Choroid plexus epithelial cell (primary cell): ENCODE measurements around the gene PDLIM1.
A peak's percentile ranks its signal among the peaks of the same experiment; 100 is the strongest.

ENCODE experiments used
- DNase-seq: peaks from one replicate; pipeline ENCODE4 v3.0.0-alpha.2; 2010; ENCODE audit warnings: low read depth
- H3K4me3 ChIP-seq: 2 replicates; pipeline ENCODE4 v1.5.1; 2011; ENCODE audit warnings: low read depth, mild to moderate bottlenecking, control low read depth, low read length, moderate library complexity
- CTCF ChIP-seq: conservative IDR thresholded peaks from 2 replicates; pipeline ENCODE4 v1.5.1; 2011; ENCODE audit warnings: low read depth, mild to moderate bottlenecking, control low read depth, inconsistent platforms, low read length, moderate library complexity

Gene PDLIM1

GRCh38 chr10:95289921-95290421, 832 bp downstream of the PDLIM1 start:
- no peak for TF ChIP-seq CTCF
- no peak for DNase-seq
- peak overlapping the region; percentile 95 for H3K4me3 ChIP-seq

DNA sequence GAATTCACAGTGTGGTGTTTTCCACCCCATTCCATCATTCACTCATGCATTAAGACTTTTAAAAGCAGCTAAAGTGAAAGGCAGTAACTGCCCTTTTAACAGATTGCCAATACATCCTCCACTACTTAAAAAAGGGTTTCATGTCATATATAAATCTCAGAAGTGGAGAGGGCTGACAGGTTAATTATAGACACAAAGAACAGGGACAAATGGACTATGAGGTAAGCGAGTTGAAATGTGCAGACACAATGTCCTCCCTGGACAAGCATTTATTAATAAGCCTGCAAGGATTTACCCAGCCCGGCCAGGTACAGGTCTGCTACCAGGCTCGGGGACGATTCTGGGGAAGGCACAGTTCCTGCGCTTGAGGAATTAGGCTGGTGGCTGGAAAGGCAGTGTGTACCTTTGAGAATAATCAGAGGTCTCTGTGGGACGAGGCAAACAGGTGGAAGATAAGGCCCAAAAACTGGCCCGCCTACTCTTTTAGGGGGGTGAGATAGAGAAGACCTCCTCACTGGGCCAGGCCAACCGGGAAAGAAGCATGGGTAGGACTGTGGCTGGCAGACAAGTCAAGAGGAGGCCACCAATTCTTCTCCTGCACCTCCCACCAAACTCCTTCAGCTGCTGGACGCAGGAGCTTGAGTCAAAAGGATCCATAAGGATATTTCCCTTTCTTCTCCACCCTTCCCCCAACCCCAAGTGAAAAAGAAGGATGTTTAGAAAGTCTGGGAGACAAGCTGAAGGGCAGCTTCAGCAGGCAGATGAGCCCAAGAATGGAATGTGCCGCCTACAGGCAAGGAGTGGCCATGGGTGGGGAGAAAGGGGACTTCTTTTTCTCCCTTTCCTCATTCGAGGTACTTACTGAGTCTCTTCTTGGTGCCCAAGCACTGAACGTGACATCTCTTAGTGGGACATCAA, 1.5 kb downstream of the PDLIM1 start:
- H3K4me3 ChIP-seq: peak overlapping the region; percentile 95
- TF ChIP-seq CTCF: peak; percentile 46
- peak; percentile 45 for DNase-seq

GRCh38 chr10:95288303-95288702, 2.5 kb downstream of the PDLIM1 start:
- H3K4me3 ChIP-seq: peak overlapping the region; percentile 95
- TF ChIP-seq CTCF: no peak
- no peak for DNase-seq

- DNase-seq: no peak
- no peak overlapping the region for H3K4me3 ChIP-seq
- no peak for TF ChIP-seq CTCF
Observed at GRCh38 chr10:95287281-95287680, 3.5 kb downstream of the PDLIM1 start.

GRCh38 chr10:95286707-95287106, 4.1 kb downstream of the PDLIM1 start:
- no peak for DNase-seq
- TF ChIP-seq CTCF: no peak
- no peak overlapping the region for H3K4me3 ChIP-seq

- TF ChIP-seq CTCF: no peak
- H3K4me3 ChIP-seq: no peak overlapping the region
- no peak for DNase-seq
Observed at GRCh38 chr10:95285556-95285955, 5.2 kb downstream of the PDLIM1 start.

GRCh38 chr10:95284807-95285206, 6.0 kb downstream of the PDLIM1 start:
- DNase-seq: no peak
- no peak for TF ChIP-seq CTCF
- no peak overlapping the region for H3K4me3 ChIP-seq
